Measurements from ENCODE around the gene NELFE. TPM values are rescaled to one million over a fixed set of nuclear protein-coding genes. Genes with fewer than 3 reads are reported as not detected.

Gene NELFE
- total and polyA plus RNA-seq, 2 of the 13 experiments (the other 11 are each of a cell fraction or from before 2014, with no cell fraction given): 51.3 to 69.8 TPM

- TF ChIP-seq, protein P1, sequence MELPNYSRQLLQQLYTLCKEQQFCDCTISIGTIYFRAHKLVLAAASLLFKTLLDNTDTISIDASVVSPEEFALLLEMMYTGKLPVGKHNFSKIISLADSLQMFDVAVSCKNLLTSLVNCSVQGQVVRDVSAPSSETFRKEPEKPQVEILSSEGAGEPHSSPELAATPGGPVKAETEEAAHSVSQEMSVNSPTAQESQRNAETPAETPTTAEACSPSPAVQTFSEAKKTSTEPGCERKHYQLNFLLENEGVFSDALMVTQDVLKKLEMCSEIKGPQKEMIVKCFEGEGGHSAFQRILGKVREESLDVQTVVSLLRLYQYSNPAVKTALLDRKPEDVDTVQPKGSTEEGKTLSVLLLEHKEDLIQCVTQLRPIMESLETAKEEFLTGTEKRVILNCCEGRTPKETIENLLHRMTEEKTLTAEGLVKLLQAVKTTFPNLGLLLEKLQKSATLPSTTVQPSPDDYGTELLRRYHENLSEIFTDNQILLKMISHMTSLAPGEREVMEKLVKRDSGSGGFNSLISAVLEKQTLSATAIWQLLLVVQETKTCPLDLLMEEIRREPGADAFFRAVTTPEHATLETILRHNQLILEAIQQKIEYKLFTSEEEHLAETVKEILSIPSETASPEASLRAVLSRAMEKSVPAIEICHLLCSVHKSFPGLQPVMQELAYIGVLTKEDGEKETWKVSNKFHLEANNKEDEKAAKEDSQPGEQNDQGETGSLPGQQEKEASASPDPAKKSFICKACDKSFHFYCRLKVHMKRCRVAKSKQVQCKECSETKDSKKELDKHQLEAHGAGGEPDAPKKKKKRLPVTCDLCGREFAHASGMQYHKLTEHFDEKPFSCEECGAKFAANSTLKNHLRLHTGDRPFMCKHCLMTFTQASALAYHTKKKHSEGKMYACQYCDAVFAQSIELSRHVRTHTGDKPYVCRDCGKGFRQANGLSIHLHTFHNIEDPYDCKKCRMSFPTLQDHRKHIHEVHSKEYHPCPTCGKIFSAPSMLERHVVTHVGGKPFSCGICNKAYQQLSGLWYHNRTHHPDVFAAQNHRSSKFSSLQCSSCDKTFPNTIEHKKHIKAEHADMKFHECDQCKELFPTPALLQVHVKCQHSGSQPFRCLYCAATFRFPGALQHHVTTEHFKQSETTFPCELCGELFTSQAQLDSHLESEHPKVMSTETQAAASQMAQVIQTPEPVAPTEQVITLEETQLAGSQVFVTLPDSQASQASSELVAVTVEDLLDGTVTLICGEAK (IDR thresholded peaks at IDR 0.05): no peak
- TF ChIP-seq, protein P1 (CRISPR knock-in tag; IDR thresholded peaks at IDR 0.05): peak; percentile 91; the same call in 1 of the 2 replicates
- TF ChIP-seq, protein P2, sequence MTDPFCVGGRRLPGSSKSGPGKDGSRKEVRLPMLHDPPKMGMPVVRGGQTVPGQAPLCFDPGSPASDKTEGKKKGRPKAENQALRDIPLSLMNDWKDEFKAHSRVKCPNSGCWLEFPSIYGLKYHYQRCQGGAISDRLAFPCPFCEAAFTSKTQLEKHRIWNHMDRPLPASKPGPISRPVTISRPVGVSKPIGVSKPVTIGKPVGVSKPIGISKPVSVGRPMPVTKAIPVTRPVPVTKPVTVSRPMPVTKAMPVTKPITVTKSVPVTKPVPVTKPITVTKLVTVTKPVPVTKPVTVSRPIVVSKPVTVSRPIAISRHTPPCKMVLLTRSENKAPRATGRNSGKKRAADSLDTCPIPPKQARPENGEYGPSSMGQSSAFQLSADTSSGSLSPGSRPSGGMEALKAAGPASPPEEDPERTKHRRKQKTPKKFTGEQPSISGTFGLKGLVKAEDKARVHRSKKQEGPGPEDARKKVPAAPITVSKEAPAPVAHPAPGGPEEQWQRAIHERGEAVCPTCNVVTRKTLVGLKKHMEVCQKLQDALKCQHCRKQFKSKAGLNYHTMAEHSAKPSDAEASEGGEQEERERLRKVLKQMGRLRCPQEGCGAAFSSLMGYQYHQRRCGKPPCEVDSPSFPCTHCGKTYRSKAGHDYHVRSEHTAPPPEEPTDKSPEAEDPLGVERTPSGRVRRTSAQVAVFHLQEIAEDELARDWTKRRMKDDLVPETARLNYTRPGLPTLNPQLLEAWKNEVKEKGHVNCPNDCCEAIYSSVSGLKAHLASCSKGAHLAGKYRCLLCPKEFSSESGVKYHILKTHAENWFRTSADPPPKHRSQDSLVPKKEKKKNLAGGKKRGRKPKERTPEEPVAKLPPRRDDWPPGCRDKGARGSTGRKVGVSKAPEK (CRISPR knock-in tag; IDR thresholded peaks at IDR 0.05; ENCODE audit: borderline replicate concordance): no peak
- TF ChIP-seq ZNF564 (CRISPR knock-in tag; IDR thresholded peaks at IDR 0.05): peak; percentile 53; the same call in 1 of the 2 replicates
- peak; percentile 96 for TF ChIP-seq MED1 (CRISPR knock-in tag; IDR thresholded peaks at IDR 0.05)
- TF ChIP-seq CERS6 (CRISPR knock-in tag; IDR thresholded peaks at IDR 0.05): no peak
- TF ChIP-seq ZFP1 (CRISPR knock-in tag; IDR thresholded peaks at IDR 0.05): peak; percentile 91
- peak; percentile 54; the same call in 1 of the 2 replicates for TF ChIP-seq FOXP1 (IDR thresholded peaks at IDR 0.05)
- TF ChIP-seq FOXP1 (CRISPR knock-in tag; IDR thresholded peaks at IDR 0.05): peak; percentile 81
- peak; percentile 11; the same call in 1 of the 2 replicates for TF ChIP-seq ZNF24 (IDR thresholded peaks at IDR 0.05)
- TF ChIP-seq ZNF652 (CRISPR knock-in tag; IDR thresholded peaks at IDR 0.05; ENCODE audit: borderline replicate concordance, low read depth): peak; percentile 42; the same call in 1 of the 2 replicates
- TF ChIP-seq ZNF121 (CRISPR knock-in tag; IDR thresholded peaks at IDR 0.05): no peak; the same call in none of the 2 replicates
- TF ChIP-seq KMT2B (CRISPR knock-in tag; IDR thresholded peaks at IDR 0.05): peak; percentile 63; the same call in 1 of the 2 replicates
- TF ChIP-seq, protein P3, sequence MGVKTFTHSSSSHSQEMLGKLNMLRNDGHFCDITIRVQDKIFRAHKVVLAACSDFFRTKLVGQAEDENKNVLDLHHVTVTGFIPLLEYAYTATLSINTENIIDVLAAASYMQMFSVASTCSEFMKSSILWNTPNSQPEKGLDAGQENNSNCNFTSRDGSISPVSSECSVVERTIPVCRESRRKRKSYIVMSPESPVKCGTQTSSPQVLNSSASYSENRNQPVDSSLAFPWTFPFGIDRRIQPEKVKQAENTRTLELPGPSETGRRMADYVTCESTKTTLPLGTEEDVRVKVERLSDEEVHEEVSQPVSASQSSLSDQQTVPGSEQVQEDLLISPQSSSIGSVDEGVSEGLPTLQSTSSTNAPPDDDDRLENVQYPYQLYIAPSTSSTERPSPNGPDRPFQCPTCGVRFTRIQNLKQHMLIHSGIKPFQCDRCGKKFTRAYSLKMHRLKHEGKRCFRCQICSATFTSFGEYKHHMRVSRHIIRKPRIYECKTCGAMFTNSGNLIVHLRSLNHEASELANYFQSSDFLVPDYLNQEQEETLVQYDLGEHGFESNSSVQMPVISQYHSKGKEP (CRISPR knock-in tag; IDR thresholded peaks at IDR 0.05): 0 out of 2 replicates have a peak, but pooled peaks have one; percentile 67
- peak; percentile 18 for TF ChIP-seq ZNF768 (CRISPR knock-in tag; IDR thresholded peaks at IDR 0.05)
These were observed 13.0 kb downstream of the NELFE start, which contains the start of gene CFB (continued) for GRCh38 chr6:31945507-31946369.
